GM12878 (cell line): ENCODE results near the gene NUDT13. TPM values are rescaled to one million over a fixed set of nuclear protein-coding genes. Genes with fewer than 3 reads are reported as not detected.
A peak's percentile ranks its signal among the peaks of the same experiment; 100 is the strongest.

Experiments used
- ATAC-seq: fragments of 200-7000 bp; cut with Tn5 transposase; 3 replicates; pipeline ENCODE4 v1.9.1; 2020; ENCODE audit warnings: mild to moderate bottlenecking, moderate library complexity
- BruUV-seq: library from RNA; stranded (reverse); fragments of 400-500 nt; replicated peaks from 2 replicates; lab custom pipeline; 2021; lab: Mats Ljungman, UMichigan
- CTCF ChIA-PET: fragments of 300-600 bp; sonication (Branson Sonifier 250); formaldehyde crosslinking; extraction: SDS; loops from one replicate; lab custom pipeline; 2021; ENCODE audit warnings: inconsistent platforms; lab: Yijun Ruan, JAX
- POLR2A ChIA-PET: fragments of 350-600 bp; formaldehyde crosslinking; extraction: SDS; loops from one replicate; lab custom pipeline; 2021; ENCODE audit warnings: inconsistent platforms; lab: Charles Lee
- RAD21 ChIA-PET: fragments of 300-600 bp; sonication (Branson Sonifier 250); formaldehyde crosslinking; loops from one replicate; lab custom pipeline; 2023; ENCODE audit warnings: antibody characterized with exemption; ENCODE audit not compliant: unreplicated experiment; lab: Charles Lee
- SMC1A ChIA-PET: fragments of 300-600 bp; sonication (Branson Sonifier 250); formaldehyde crosslinking; loops from one replicate; lab custom pipeline; 2023; ENCODE audit not compliant: unreplicated experiment, uncharacterized antibody; lab: Charles Lee
- DNase-seq: peaks from one replicate; pipeline ENCODE4 v3.0.0-alpha.2; 2011; ENCODE audit warnings: low read depth, low spot score
- FAIRE-seq: peaks from 3 replicates; lab custom pipeline; 2011; peaks lifted over from hg19 to GRCh38; lab: Jason Lieb, UNC
- H2AFZ ChIP-seq: 2 replicates; pipeline ENCODE4 v1.6.0; 2011; ENCODE audit warnings: low read depth, low read length, control low read depth; ENCODE audit not compliant: control insufficient read depth
- H3K27ac ChIP-seq: 2 replicates; pipeline ENCODE4 v1.5.1; 2011; ENCODE audit warnings: control low read depth; ENCODE audit not compliant: control insufficient read depth, insufficient read depth
- H3K27me3 ChIP-seq, 2 experiments: replicated peaks in 1 of 2; 2 replicates each; pipeline versions ENCODE4 v1.6.0 to v1.6.1; 2011; ENCODE audit warnings: low read length in 1 of 2; ENCODE audit not compliant: control insufficient read depth in 2 of 2, insufficient read depth in 2 of 2
- H3K36me3 ChIP-seq, 2 experiments: 2 replicates each; pipeline ENCODE4 v1.5.1; 2011; ENCODE audit warnings: low read length in 1 of 2; ENCODE audit not compliant: control insufficient read depth in 2 of 2, insufficient read depth in 2 of 2
- H3K4me1 ChIP-seq: 2 replicates; pipeline ENCODE4 v1.6.1; 2011; ENCODE audit warnings: mild to moderate bottlenecking, low read length, moderate library complexity, mixed read lengths; ENCODE audit not compliant: control insufficient read depth, insufficient read depth
- H3K4me2 ChIP-seq: 2 replicates; pipeline ENCODE4 v1.6.0; 2011; ENCODE audit warnings: control low read depth; ENCODE audit not compliant: control insufficient read depth, insufficient read depth
- H3K4me3 ChIP-seq: fragments of 200-600 bp; sonication (generic); 2 replicates; pipeline ENCODE4 v1.5.1; 2016
- H3K79me2 ChIP-seq: 2 replicates; pipeline ENCODE4 v1.6.0; 2011; ENCODE audit warnings: low read length; ENCODE audit not compliant: control insufficient read depth, insufficient read depth
- H3K9ac ChIP-seq: 2 replicates; pipeline ENCODE4 v1.8.0; 2011; ENCODE audit warnings: low read length, control low read depth, mixed read lengths; ENCODE audit not compliant: control insufficient read depth, insufficient read depth
- H3K9me3 ChIP-seq: replicated peaks from 3 replicates; pipeline ENCODE4 v1.5.1; 2011; ENCODE audit warnings: mild to moderate bottlenecking, low read length; ENCODE audit not compliant: control insufficient read depth, insufficient read depth
- H4K20me1 ChIP-seq: 2 replicates; pipeline ENCODE4 v1.6.0; 2011; ENCODE audit not compliant: control insufficient read depth, insufficient read depth
- ASH2L ChIP-seq: fragments of 300-600, 200-600 bp; sonication (generic); IDR thresholded peaks from 2 replicates; pipeline ENCODE4 v1.6.1; 2017; ENCODE audit warnings: low read depth, mild to moderate bottlenecking, borderline replicate concordance
- CHD4 ChIP-seq: fragments of 200-600 bp; sonication (generic); IDR thresholded peaks from 2 replicates; pipeline ENCODE4 v1.6.1; 2016; ENCODE audit warnings: mild to moderate bottlenecking
- CUX1 ChIP-seq: IDR thresholded peaks from 2 replicates; pipeline ENCODE4 v1.6.1; 2012; ENCODE audit warnings: improper control_type of control experiment, low read depth, low read length; ENCODE audit not compliant: insufficient replicate concordance
- EP300 ChIP-seq, 2 experiments: fragments of 150-350 bp in 1 of 2; IDR thresholded peaks; 2 replicates each; pipeline ENCODE4 v1.6.1; 2011 to 2012; ENCODE audit warnings: low read depth in 2 of 2, low read length in 2 of 2, borderline replicate concordance in 1 of 2, improper control_type of control experiment in 1 of 2, inconsistent platforms in 1 of 2; ENCODE audit not compliant: control insufficient read depth in 1 of 2
- JUNB ChIP-seq: IDR thresholded peaks from 2 replicates; pipeline ENCODE4 v1.6.1; 2016; ENCODE audit warnings: antibody characterized with exemption, mild to moderate bottlenecking
- NFYA ChIP-seq: IDR thresholded peaks from 2 replicates; pipeline ENCODE4 v1.6.1; 2011; ENCODE audit warnings: low read depth, mild to moderate bottlenecking, low read length, improper control_type of control experiment, borderline replicate concordance
- NKRF ChIP-seq: fragments of 450-650 bp; conservative IDR thresholded peaks from 2 replicates; pipeline ENCODE4 v1.6.1; 2017; ENCODE audit warnings: mild to moderate bottlenecking, moderate library complexity
- POLR2A ChIP-seq: IDR thresholded peaks from 2 replicates; pipeline ENCODE4 v1.6.1; 2011; ENCODE audit warnings: low read depth, mild to moderate bottlenecking, low read length
- ZSCAN29 ChIP-seq: fragments of 450-650 bp; IDR thresholded peaks from 2 replicates; pipeline ENCODE4 v1.6.1; 2017; ENCODE audit warnings: mild to moderate bottlenecking, moderate library complexity
- WGBS: methylation state at CpG from one replicate; pipeline ENCODE4 v1.1.6; 2016; ENCODE audit warnings: low lambda C conversion rate; ENCODE audit not compliant: insufficient replicate concordance, insufficient coverage; ENCODE audit errors: missing lambda C conversion rate; 5-methylcytosine and 5-hydroxymethylcytosine counted together
- in situ Hi-C: fragments of 300-500 bp; cut with MboI; formaldehyde crosslinking; loops from 9 replicates; pipeline ENCODE4 v1.14.3; 2018; ENCODE audit warnings: mixed read lengths
- intact Hi-C: fragments of 100-400 bp; cut with micrococcal nuclease; formaldehyde crosslinking; loops from one replicate; pipeline ENCODE4 v1.14.2; 2022; ENCODE audit not compliant: unreplicated experiment
- polyA plus RNA-seq, 11 experiments: library from polyadenylated mRNA; depleted of rRNA in 4 of 11; unstranded in 6 of 11; stranded (reverse) in 5 of 11; fragments of >200 nt; fragmentation: Nextera tagmentation in 4 of 11; fragmentation: Illumina TruSeq in 1 of 11; extraction: Ambion mirVana in 4 of 11; extraction: Trizol in 1 of 11; gene quantifications; 1 replicate in 1 of 11; 2 replicates in 10 of 11; pipeline versions ENCODE4 v1.2.1 to v1.2.3, GENCODE V29; 2011 to 2016; ENCODE audit warnings: inconsistent platforms in 2 of 11, missing spikeins in 2 of 11, low read depth in 1 of 11
- total RNA-seq, 4 experiments: library from RNA; depleted of rRNA in 3 of 4; stranded (reverse); fragments of >200 nt in 3 of 4; fragmentation: Illumina TruSeq in 1 of 4; extraction: Trizol in 1 of 4; gene quantifications; 2 replicates each; pipeline versions ENCODE4 v1.2.1 to v1.2.3, GENCODE V29; 2013 to 2021

The NUDT13 gene
- total and polyA plus RNA-seq, 10 of the 15 experiments (the other 5 are each of a cell fraction or from before 2014, with no cell fraction given): 0.72 to 6.1 (median 1.9) TPM

- Histone ChIP-seq H3K9me3 (no peaks in the 10 kb centered on the region; the same call in 2 of the 3 replicates), H3K27ac (no peak overlapping the region), H3K9ac (no peak overlapping the region), H3K4me2 (no peak overlapping the region), H3K4me3 (no peak overlapping the region), H4K20me1 (no peaks in the 10 kb centered on the region), H3K27me3 (no peaks in the 10 kb centered on the region), H3K79me2 (no peaks in the 10 kb centered on the region), H3K36me3 (peaks cover 0 to 5% of the 10 kb centered on the region in 2 experiments; a peak in 1 of 4 replicates), H2AFZ (no peak overlapping the region), H3K4me1 (peaks cover 9% of the 10 kb centered on the region)
- ChIA-PET RAD21 (interaction anchor here (2.2 kb wide), 1 partner anchor 17 kb away, joined by 12 read pairs; the partner anchor contains the start of gene P4HA1), CTCF (interaction anchor here (1.6 to 2.1 kb wide), 2 partner anchors 34 to 45 kb away, joined by 5 to 12 read pairs; no protein-coding TSS in a partner anchor), SMC1A (interaction anchor here (0.7 to 3.4 kb wide), 4 partner anchors 15 to 30 kb away, joined by 3 to 12 read pairs (median 3); partner anchors contain the start of gene P4HA1), POLR2A (interaction anchor here (0.6 to 1.0 kb wide), 3 partner anchors 22 to 1883 kb away, joined by 4 read pairs; no protein-coding TSS in a partner anchor)
- in situ Hi-C loops: no loop called here
- FAIRE-seq (no peak), ATAC-seq (no peak), DNase-seq (no peak)
- intact Hi-C loops: no loop called here
- 100% methylated on average over 1 of the region's 1 CpG for WGBS
- TF ChIP-seq CHD4: no peak
- no peak for TF ChIP-seq ZSCAN29
- TF ChIP-seq JUNB: no peak
- TF ChIP-seq NKRF: no peak
- BruUV-seq: TSS peak; percentile 25
Measured at GRCh38 chr10:73113551-73113950, 3.3 kb downstream of the NUDT13 start.

GRCh38 chr10:73116017-73116416 is 5.8 kb downstream of the NUDT13 start:
- Histone ChIP-seq H3K9me3 (no peaks in the 10 kb centered on the region), H3K36me3 (peaks cover 0 to 4% of the 10 kb centered on the region in 2 experiments; a peak in 1 of 4 replicates), H3K4me2 (no peak overlapping the region), H4K20me1 (no peaks in the 10 kb centered on the region), H3K4me3 (no peak overlapping the region), H3K27me3 (no peaks in the 10 kb centered on the region), H3K4me1 (peaks cover 20% of the 10 kb centered on the region), H3K9ac (no peak overlapping the region), H3K79me2 (no peaks in the 10 kb centered on the region), H2AFZ (no peak overlapping the region), H3K27ac (no peak overlapping the region)
- in situ Hi-C loops: no loop called here
- WGBS: 100% methylated on average over 1 of the region's 1 CpG
- BruUV-seq: no TSS peak
- FAIRE-seq (no peak), DNase-seq (no peak), ATAC-seq (no peak)
- intact Hi-C loops: no loop called here
- RAD21 ChIA-PET: no interaction called here
- CTCF ChIA-PET: interaction anchor here (1.1 kb wide), 1 partner anchor 43 kb away, joined by 5 read pairs; no protein-coding TSS in a partner anchor
- POLR2A ChIA-PET: interaction anchor here (0.6 to 4.5 kb wide), 2 partner anchors 20 to 29 kb away, joined by 4 to 37 read pairs; partner anchors contain the start of gene P4HA1
- SMC1A ChIA-PET: interaction anchor here (3.4 kb wide), 1 partner anchor 20 kb away, joined by 12 read pairs; the partner anchor contains the start of gene P4HA1
- TF ChIP-seq NFYA: no peak
- no peak for TF ChIP-seq CUX1
- no peak for TF ChIP-seq POLR2A
- TF ChIP-seq ASH2L: no peak
- no peak for TF ChIP-seq EP300 (IDR thresholded peaks at IDR 0.05; ENCODE audit: borderline replicate concordance in 1 of 2, control insufficient read depth in 1 of 2, low read depth in 2 of 2, low read length in 2 of 2)
